ENCODE data around the gene MRTFB. TPM values are rescaled to one million over a fixed set of nuclear protein-coding genes. Genes with fewer than 3 reads are reported as not detected.
A peak's percentile ranks its signal among the peaks of the same experiment; 100 is the strongest.

Gene MRTFB
- total RNA-seq, 2 experiments from 2014 or later: 18.0 to 19.4 TPM

DNA sequence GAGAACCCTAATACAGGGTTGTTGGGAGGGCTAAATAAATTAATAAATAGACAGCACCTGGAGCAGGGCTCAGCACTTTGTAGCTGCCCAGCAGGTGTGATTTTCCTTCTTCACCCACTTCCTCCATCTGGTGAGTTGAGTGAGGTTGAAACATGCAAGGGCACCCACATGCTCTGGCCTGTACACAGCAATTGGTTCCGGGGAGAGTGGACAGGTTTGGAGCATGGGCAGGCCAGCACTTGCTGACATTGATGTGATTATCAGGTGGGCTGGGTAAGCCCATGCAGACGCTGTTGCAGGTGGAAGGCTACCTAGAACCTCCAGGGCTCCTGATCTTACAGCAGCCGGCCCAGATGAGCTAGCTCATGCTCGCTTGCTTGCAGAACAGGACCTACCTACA lies 1.3 kb upstream of the MRTFB start:
- peaks cover 17% of the 10 kb centered on the region for H3K4me1 ChIP-seq (ENCODE audit: insufficient read depth, low read length)
- ChIA-PET CTCF (no interaction called here), POLR2A (interaction anchor here (1.0 kb wide), 1 partner anchor 24 kb away, joined by 3 read pairs; no protein-coding TSS in a partner anchor)
- Mint-ChIP-seq H3K4me3 (peak overlapping the region; percentile 92), H3K9me3 (no peaks in the 10 kb centered on the region), H3K27me3 (no peaks in the 10 kb centered on the region), H3K4me1 (ENCODE audit: low read depth) (peaks cover 33% of the 10 kb centered on the region), H3K27ac (peak overlapping the region; percentile 82), H3K36me3 (ENCODE audit: low read depth) (peaks cover 9% of the 10 kb centered on the region)
- H3K27me3 ChIP-seq (ENCODE audit: control insufficient read depth in 1 of 2, insufficient read depth in 2 of 2, low read length in 2 of 2): peaks cover 0 to 3% of the 10 kb centered on the region in 2 experiments
- no peak overlapping the region for H3K4me3 ChIP-seq (ENCODE audit: low read length)
- intact Hi-C loops (cut with DNase I, micrococcal nuclease): loop anchor here in 1 of 2 experiments (5.0 to 10.0 kb wide), 4 partner anchors 148 to 1265 kb away; partner anchors contain the start of genes BFAR, CPPED1, ERCC4 and PARN
- TF ChIP-seq, protein P1, sequence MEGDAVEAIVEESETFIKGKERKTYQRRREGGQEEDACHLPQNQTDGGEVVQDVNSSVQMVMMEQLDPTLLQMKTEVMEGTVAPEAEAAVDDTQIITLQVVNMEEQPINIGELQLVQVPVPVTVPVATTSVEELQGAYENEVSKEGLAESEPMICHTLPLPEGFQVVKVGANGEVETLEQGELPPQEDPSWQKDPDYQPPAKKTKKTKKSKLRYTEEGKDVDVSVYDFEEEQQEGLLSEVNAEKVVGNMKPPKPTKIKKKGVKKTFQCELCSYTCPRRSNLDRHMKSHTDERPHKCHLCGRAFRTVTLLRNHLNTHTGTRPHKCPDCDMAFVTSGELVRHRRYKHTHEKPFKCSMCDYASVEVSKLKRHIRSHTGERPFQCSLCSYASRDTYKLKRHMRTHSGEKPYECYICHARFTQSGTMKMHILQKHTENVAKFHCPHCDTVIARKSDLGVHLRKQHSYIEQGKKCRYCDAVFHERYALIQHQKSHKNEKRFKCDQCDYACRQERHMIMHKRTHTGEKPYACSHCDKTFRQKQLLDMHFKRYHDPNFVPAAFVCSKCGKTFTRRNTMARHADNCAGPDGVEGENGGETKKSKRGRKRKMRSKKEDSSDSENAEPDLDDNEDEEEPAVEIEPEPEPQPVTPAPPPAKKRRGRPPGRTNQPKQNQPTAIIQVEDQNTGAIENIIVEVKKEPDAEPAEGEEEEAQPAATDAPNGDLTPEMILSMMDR (IDR thresholded peaks at IDR 0.05): no peak
- ATAC-seq (ENCODE audit: poor library complexity) (no peak), DNase-seq (no peak)
- no peaks in the 10 kb centered on the region for H3K36me3 ChIP-seq (ENCODE audit: insufficient read depth, low read length)
- no peaks in the 10 kb centered on the region for H3K9me3 ChIP-seq (ENCODE audit: control insufficient read depth in 1 of 2, insufficient read depth in 1 of 2, low read length in 2 of 2)
- no peak overlapping the region for H3K27ac ChIP-seq (ENCODE audit: low read depth in 1 of 2, low read length in 2 of 2)

DNA sequence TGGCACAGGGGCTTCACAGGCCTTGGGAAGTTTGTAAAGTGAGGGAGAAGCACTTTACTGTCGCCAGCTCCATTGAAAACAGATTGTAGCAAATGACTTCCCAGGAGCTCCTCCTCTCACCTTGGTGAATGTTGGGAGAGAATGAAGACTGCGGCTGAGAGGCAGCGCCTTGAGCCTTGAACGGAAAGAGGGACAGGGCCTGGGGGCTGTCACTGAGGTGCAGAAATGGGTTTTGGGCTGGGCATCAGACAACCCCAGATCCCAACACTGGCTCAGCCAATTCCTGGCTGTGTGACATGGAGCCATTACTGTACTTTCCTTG lies 603 bp upstream of the MRTFB start:
- H3K27ac Mint-ChIP-seq: peak overlapping the region; percentile 82
- Histone ChIP-seq H3K36me3 (ENCODE audit: insufficient read depth, low read length) (no peaks in the 10 kb centered on the region), H3K9me3 (ENCODE audit: control insufficient read depth in 1 of 2, insufficient read depth in 1 of 2, low read length in 2 of 2) (no peaks in the 10 kb centered on the region), H3K4me3 (ENCODE audit: low read length) (peak overlapping the region; percentile 84), H3K27me3 (ENCODE audit: control insufficient read depth in 1 of 2, insufficient read depth in 2 of 2, low read length in 2 of 2) (peaks cover 0 to 3% of the 10 kb centered on the region in 2 experiments), H3K4me1 (ENCODE audit: insufficient read depth, low read length) (peaks cover 17% of the 10 kb centered on the region), H3K27ac (ENCODE audit: low read depth in 1 of 2, low read length in 2 of 2) (peak overlapping the region in 1 of 2 donors; percentile 69)
- peaks cover 36% of the 10 kb centered on the region for H3K4me1 Mint-ChIP-seq (ENCODE audit: low read depth)
- TF ChIP-seq, protein P1 (IDR thresholded peaks at IDR 0.05): no peak
- DNase-seq (no peak), ATAC-seq (ENCODE audit: poor library complexity) (no peak)
- H3K27me3 Mint-ChIP-seq: no peaks in the 10 kb centered on the region
- intact Hi-C loops (cut with DNase I, micrococcal nuclease): loop anchor here in 1 of 2 experiments (5.0 to 10.0 kb wide), 4 partner anchors 148 to 1266 kb away; partner anchors contain the start of genes BFAR, CPPED1, ERCC4 and PARN
- H3K9me3 Mint-ChIP-seq: no peaks in the 10 kb centered on the region
- CTCF ChIA-PET: no interaction called here
- H3K36me3 Mint-ChIP-seq (ENCODE audit: low read depth): peaks cover 9% of the 10 kb centered on the region
- H3K4me3 Mint-ChIP-seq: peak overlapping the region; percentile 92
- POLR2A ChIA-PET: interaction anchor here (0.6 to 1.0 kb wide), 2 partner anchors 23 to 151 kb away, joined by 3 to 5 read pairs; partner anchors contain the start of gene ERCC4

DNA sequence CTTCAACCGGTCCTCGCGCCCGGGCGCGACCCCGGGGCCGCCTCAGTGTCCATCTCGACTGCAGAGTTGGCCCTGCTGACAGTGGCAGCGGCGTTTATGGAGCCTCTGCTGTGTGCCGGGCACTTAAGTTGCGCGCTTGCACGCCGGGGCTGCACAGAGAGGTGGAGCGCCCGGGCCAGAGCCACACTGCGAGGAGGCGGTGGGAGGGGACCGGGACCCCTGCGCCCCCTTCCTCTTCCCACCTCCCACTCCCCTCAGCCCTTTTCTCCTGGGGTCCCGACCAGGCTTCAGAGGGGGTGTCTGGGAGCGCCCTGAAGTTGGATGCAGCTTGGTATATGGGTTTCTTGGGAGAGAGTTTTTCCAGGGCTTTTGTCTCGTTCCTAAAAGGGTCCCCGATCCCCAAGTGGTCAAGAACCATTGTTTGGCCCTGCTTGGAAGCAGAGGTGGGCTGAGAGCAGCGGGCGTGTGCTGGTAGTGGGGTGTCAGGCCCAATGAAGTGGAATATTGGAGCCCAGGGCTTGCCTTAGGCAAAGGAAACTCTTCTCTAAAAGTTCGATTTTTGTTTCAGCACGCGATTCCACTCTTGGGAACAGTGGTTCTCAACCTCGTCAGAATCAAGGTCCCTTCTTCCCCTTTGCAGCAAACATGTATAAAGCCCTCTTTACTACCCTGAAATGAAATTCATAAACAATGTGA lies 605 bp downstream of the MRTFB start:
- Mint-ChIP-seq H3K36me3 (ENCODE audit: low read depth) (peaks cover 9% of the 10 kb centered on the region), H3K4me1 (ENCODE audit: low read depth) (peaks cover 39% of the 10 kb centered on the region), H3K9me3 (no peaks in the 10 kb centered on the region), H3K27me3 (no peaks in the 10 kb centered on the region), H3K27ac (peak overlapping the region; percentile 79), H3K4me3 (peak overlapping the region; percentile 93)
- Histone ChIP-seq H3K27ac (ENCODE audit: low read depth in 1 of 2, low read length in 2 of 2) (no peak overlapping the region), H3K27me3 (ENCODE audit: control insufficient read depth in 1 of 2, insufficient read depth in 2 of 2, low read length in 2 of 2) (peaks cover 0 to 3% of the 10 kb centered on the region in 2 experiments), H3K4me3 (ENCODE audit: low read length) (peak overlapping the region; percentile 84), H3K9me3 (ENCODE audit: control insufficient read depth in 1 of 2, insufficient read depth in 1 of 2, low read length in 2 of 2) (no peaks in the 10 kb centered on the region), H3K4me1 (ENCODE audit: insufficient read depth, low read length) (peaks cover 17% of the 10 kb centered on the region), H3K36me3 (ENCODE audit: insufficient read depth, low read length) (no peaks in the 10 kb centered on the region)
- TF ChIP-seq, protein P1 (IDR thresholded peaks at IDR 0.05): no peak
- DNase-seq: peak in 7 of 14 experiments; percentile 1 to 45 (median 4)
- ATAC-seq (ENCODE audit: poor library complexity): peak; percentile 45
- intact Hi-C loops (cut with DNase I, micrococcal nuclease): loop anchor here in 1 of 2 experiments (5.0 to 10.0 kb wide), 4 partner anchors 149 to 1267 kb away; partner anchors contain the start of genes BFAR, CPPED1, ERCC4 and PARN
- ChIA-PET POLR2A (interaction anchor here (0.7 to 0.9 kb wide), 2 partner anchors 11 to 13 kb away, joined by 3 read pairs; no protein-coding TSS in a partner anchor), CTCF (no interaction called here)
